Activated CD8-positive, alpha-beta memory T cell treated with anti-CD3 and anti-CD28 coated beads, Interleukin-2, amount 50 U/mL, for 1 hour (primary cell): ENCODE measurements around the gene GCSH.
"Not testable (repeated sequence)": the region's sequence is repeated elsewhere in the genome, so short reads cannot be mapped to it uniquely, and the experiment has no call there.

Experiments
- DNase-seq: peaks from one replicate; pipeline ENCODE4 v3.0.0-alpha.2; 2020; ENCODE audit errors: extremely low read depth

Gene GCSH

DNA sequence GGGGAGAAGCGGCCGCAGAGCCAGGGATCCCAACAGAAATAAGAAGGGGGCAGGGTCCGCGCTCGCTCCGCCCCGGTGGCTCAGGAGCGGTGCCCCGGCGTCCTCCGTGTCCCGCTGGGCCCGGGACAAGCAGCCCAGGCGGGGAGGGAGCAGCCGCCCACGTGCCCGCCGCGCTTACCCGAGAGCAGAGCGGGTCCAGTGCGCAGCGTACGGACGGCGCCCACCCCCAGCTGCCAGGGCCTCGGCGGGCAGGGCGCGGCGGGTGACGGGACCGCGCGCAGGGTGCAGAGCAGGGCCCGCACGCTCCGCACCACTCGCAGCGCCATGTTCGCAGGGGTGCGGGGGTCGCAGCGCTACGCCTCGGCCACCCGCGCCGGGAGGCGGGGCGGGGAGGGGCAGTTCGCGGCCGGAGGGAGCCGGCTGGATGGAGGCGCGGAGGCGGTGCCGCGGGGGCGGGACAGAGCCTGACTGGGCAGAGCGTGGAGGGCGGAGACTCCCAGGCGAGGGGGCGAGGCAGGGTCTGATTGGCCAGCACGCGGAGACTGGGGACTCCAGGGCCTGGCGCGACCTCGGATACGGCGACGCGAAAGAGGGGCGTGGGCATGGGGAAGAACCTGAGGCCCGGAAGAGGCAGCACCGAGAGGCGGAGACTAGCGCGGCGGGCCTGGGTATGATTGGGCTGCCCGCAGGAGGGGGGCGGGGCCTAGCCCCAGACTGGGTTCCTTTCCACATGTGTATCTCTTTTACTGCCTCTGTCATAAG is at the start of gene GCSH:
Gene GCSH, minus strand, starts transcription at position 443 of the 762 bp plus-strand sequence. Its CDS starts 117 bp downstream, at position 326.
- DNase-seq: peak; percentile 95

DNA sequence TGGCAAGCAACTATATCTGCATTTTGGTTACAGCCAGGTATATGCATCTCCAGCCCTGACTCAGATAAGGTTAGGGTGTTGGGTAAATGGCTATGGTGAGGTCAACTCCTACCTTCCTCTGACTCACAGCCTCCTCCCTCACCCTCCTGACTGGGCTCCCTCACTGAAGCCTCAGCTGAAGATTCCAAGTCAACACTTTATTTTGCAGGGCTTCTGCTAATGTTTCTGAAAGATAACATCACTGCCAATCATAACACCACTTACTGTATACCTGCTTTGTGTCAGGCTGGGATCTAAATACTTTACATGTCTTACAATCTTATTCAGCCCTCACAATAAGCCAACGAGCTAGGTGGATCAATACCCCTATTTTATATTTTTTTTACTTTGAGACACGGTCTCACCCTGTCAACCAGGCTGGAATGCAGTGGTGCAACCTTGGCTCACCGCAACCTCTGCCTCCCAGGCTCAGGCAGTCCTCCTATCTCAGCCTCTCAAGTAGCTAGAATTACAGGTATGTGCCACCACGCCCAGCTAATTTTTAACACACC is 47.8 kb upstream of the GCSH start:
- DNase-seq: no peak

DNA sequence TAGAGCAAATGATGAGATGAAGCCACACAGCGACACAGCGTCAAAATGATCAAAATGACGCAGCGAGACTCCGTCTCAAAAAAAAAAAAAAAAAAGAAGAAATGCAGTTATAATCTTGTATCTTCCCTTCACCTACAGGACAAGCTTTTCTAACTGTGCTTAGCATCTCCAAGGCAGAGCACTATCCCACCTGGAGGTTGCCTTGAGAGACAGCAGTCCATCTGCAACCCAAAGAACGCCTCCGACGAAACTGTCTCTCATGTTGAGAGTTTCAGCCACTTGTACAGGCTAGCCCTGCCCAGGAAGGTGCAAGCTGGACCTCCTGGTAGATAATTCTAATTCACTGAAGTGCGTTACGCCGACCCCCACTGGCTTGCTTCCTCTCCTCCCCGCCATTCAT is 46.7 kb upstream of the GCSH start:
- no peak for DNase-seq

DNA sequence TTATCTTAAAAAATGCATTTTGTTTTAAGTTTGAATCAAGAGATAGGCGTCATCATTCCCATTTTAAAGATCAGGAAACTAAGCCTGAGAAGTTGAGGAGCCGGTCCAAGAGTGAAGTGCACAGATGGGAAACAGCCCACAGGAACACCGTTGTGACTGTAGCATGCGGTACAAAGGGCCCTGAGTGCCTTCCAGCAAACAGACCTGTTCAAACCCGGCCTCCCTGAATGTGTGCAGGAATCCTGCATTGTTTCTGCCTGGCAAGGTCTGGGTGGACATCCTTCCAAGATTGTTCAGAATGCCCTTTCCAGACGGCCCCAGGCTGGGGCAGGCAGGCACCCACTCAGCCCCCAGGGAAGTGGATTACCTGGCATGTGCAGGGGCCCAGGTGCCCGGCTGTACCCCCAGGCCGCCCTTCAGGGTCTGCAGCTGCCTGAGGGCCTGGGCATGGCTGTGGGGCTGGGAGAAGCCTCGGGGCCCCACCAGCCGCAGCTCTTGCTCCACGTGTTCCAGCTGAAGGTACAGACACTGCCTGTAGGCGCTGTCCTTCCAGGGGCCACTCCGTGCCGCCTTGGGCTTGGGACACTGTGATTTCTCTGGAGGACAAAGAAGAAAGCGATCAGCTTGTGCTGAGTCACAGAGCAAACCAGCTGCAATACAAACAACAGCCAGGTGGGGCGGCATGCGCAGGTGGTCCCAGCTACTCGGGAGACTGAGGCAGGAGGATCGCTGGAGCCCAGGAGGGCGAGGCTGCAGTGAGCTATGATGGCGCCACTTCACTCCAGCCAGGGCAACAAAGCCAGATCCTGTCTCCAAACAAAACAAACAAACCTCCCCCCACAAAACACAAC is 45.0 kb upstream of the GCSH start:
- no peak for DNase-seq

DNA sequence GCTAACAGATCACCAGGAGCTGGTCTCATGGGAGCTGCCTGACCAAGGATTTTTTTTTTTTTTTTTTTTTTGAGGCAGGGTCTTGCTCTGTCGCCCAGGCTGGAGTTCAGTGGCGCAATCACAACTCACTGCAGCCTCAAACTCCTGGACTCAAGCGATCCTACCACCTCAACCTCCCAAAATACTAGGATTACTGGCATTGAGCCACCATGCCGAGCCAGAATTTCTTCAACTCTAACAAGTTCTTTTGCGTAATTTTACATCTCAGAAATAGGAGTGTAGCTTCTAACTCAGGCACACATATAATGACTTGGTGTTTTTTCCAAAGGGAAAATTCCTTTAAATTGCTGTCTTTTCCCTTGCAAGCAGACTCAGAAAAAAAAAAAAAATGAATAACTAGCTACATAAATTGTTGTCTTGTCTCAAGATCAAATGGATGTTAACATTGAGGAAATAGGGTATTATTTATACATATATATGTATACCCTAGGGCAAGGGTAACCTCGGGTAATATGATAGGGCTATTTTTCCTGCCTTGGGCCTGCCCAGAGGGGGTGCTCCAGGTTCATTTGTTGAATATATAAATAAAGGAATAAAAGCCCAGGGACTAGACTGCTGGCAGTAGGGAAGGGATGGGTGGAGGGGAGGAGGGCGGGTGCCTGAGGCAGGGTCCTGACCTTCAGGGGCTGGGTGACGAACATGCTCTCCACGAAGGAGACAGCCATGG is 42.8 kb upstream of the GCSH start:
- no peak for DNase-seq

DNA sequence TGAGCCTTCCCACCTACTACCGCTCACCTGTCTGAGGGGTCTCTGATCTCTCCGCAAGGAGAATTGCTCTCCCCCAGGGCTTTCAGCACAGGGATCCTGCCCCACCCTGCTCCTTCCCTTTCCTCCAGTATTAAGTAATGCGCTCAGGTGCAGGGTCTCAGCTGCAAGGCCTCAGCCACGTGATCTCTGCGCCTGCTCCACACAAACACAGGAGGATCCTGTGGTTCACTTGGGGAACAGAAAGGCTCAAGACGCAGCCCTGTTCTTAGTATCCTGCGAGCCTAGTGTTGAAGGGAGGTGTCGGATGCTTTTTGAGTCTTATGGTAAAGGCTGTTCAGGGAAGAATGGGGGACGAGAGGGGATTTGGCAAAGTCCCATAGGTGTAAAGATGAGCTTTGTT is 41.6 kb upstream of the GCSH start:
- DNase-seq: no peak

DNA sequence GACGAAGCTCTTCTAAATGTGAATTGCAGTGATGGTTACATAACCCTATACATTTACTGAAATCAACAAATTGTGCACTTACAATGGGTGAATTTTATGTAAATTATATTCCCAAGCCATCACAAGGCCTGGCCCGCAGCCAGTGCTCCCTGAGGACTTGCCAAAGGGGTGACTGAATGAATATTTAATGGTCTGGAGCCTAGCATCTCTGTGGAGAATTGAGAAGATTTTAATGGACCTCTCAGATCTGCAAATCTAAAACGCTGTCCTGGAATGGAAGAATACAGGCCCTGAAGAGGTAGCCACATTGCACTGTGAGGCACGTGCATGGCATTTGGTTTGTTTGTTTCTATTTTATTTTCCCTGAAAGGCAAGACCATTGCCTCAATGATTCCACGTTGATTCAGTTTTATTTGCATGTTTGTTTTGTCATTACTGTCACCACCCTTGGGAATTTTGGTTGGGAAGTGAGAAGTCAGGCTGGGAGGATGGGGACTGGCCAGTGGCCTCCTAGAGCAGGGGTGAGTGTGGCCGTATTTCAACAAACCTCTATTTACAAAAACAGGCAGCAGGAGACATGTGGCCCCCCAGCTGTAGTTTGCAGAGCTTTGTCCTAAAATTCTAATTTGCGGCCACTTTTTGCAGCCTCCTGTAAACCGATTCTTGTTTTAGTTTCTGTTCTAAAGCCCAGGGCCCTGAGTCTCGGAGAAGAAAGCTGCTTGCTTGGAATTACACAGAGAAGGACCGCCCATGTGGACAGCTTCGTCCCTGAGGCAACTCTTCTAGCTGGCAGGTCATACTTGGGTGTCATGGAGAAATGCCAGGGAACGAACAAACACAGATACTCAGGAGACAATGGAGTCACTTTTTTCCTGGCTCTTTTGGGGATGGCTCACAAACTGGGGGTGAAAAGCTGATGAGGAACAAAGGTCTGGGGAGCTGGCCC is 40.5 kb upstream of the GCSH start:
- no peak for DNase-seq

DNA sequence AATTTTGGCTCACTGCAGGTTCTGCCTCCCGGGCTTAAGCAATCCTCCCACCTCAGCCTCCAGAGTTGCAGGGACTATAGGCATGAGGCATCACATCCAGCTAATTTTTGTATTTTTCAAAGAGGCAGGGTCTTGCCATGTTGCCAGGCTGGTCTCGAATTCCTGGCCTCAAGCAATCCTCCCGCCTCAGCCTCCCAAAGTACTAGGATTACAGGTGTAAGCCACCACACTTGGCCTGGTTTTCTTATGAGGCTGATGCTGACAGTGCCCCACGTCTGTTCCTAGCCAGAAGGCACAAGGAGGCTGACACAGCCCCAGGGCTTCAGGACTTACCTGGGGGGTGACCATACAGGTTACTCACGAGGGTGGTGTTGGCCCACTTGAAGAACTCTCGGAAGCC is 33.9 kb upstream of the GCSH start:
- DNase-seq: no peak

DNA sequence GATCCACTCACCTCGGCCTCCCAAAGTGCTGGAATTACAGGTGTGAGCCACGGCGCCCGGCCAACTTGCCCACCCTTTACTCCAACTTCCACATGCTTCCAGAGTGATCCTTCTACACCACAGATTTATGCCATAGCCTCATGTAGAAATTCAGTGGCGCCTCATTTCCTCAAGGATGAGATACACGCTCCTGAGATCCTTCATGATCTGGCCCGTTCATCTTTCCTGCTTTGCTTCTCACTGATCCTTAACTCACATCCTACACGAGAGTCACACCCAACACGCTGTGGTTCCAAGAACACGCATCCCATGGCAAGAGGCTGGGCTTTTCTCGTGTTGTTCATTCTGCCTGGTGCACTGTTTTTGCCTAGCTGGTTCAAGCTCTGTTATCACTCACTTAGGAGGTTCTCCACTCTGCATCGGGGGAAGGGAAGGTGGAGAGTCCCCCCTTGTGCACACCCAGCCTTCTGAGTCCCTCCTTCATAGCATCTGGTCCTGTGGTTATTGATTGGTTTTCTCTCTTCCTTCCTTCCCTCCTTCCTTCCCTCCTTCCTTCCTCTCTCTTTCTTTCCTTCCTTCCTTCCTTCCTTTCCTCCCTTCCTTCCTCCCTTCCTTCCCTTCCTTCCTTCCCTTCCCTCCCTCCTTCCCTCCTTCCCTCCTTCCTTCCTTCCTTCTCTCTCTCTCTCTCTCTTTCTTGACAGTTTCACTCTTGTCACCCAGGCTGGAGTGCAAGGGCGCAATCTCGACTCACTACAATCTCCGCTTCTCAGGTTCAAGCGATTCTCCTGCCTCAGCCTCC is 32.7 kb upstream of the GCSH start:
- DNase-seq: no peak

DNA sequence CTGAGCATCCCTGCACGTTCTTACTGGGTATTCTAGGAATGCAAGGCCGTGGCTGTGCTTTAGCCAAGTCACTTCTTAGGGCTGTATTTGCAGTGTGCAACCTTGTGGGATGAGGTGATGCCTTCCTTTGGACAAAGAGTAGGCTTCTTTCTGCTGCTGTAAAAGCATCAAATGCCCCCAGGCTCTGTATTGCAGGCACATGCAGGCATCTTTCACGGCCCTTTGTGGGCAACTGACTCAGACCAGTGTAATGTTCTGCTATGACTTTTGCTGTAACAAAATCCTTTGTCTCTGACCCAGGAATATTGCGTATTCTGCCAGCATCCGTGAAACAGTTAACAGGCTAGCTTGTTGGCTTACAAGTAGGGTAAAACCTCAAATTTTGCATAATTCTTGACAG is 30.9 kb upstream of the GCSH start:
- DNase-seq: no peak

DNA sequence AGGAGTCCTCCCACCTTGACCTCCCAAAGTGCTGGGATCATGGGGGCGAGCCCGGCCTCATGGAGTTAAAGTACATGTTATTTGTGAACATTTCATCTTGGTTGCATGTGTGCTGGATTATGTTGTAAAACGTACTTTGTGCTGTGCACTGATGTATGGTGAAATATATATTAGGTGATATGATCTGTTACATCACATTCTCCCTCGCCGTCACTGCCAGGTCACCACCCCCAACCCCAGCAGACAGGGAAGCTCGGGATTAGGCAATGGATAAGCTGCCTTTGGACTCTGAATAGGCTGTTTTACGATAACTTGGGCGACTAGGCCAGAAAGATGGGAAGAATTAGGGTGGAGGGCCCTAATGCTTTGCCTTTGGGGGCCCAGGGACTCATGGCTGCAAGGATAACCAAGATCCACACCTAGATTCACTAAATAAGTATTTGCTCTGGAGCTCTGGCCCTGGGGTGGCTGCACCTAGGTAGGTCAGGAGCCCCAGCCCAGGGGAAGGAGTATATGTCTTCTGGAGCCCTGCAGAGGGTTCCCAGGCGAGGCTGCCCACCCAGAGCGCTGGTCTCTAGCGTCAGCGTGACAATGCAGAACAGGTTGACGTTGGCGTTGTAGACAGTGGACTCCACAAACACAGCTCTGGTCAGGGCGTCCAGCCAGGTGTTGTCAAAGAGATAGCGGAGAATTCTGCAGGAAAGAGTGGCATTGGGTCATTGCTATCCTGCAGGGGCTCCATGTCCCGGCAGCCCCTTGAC is 27.1 kb upstream of the GCSH start:
- no peak for DNase-seq

DNA sequence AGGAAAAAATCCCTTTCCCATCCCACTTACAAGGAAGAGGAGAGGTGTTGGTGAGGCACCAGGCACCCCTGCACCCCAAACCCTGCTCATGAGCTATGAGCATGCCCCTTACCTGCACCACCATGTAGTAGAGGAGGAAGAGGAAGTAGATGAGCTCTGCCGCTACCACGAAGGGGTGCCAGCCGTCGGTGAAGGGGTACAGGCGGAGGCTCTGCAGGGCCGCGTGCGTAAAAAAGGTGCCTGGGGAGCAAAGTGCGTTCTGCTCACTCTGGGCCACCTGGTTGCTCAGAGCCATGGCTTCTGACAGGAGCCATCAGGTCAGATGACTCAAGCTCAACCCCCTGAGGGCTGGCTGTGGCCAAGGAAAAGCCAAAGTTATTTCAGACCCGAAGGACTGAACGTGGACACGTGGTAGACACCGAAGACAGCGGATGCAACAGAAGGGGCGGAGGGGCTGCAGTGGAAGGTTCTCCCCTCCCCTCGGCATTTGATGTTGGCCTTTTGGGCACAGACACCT is 25.3 kb upstream of the GCSH start:
- DNase-seq: no peak

DNA sequence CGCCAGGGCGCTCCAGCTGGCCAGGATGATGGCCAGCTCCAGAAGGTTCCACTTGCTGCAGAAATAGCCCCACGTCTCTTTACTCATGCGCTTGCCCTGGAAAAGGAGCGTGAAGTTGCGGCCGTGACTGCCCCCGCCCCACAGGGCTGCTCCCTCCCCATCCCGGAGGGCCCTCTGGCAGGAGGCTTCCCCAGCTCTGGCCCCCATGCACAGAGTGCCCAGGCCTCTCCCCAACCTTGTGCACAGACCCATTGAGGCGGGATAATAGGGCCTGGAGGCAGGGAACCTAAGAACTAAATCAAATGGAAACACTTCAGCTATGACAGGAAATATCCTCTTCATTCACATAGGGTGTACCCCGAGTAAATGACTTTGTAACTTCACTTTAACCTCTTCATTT is 21.2 kb upstream of the GCSH start:
- DNase-seq: no peak

DNA sequence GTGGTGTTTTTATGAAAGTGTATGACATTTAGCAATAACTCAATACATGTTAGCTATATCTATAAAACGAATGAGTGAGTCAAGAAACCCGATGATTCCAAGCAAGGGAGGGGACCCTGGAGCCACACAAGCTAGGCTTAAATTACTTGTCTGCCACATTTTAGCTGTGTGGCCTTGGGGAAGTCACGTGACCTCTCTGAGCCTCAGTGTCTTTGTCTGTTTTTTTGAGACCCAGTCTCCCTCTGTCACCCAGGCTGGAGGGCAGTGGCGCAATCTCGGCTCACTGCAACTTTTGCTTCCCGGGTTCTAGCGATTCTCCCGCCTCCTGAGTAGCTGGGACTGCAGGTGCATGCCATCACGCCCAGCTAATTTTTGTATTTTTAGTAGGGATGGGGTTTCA is 20.1 kb upstream of the GCSH start:
- DNase-seq: no peak

DNA sequence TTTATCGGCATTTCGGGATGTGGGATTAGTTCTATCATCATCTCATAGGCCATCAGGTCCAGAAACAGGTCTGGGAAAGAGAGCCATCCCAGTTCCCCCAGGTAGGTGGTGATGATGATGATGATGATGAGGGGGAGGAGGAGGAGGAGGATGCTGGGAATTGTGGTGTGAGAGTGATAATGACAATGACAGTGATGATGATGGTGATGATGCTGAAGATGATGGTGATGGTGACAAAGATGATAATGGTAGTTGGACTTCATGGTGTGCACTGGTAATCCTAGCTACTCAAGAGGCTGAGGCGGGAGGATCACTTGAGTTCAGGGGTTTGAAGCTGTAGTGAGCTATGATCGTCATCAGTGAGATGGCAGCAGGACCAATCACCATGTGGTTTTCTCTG is 16.3 kb upstream of the GCSH start:
- no peak for DNase-seq

DNA sequence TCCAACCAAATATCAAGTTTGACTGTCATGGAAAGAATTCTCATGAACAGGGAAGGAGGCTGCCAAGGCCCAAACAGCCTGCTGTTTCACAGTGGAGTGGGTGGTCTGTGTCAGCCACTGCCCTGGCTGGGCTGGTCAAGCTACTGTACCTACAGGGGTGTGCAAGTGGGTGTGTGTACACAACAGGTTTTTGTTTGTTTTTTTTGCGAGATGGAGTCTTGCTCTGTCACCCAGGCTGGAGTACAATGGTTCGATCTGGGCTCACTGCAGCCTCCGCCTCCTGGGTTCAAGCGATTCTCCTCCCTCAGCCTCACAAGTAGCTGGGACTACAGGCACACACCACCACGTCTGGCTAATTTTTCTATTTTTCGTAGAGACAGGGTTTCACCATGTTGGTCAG is 13.1 kb upstream of the GCSH start:
- not testable (repeated sequence) for DNase-seq

DNA sequence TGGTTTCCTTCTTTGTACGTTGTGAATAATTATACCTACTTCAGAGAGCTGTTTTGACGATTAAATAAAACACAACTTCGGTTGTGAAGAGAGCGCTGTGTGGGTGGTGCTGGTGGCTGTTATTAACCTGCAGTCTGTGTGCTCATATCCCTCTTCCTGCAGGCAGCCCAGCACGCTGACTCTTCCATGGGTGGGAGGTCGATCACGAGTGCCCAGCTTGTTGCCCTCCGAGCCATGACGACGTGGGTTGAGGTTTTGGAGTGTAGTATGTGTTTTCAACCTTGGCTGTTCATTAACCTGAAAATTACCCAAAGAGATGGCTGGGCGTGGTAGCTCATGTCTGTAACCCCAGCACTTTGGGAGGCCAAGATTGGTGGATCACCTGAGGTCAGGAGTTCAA is 11.3 kb upstream of the GCSH start:
- DNase-seq: no peak

DNA sequence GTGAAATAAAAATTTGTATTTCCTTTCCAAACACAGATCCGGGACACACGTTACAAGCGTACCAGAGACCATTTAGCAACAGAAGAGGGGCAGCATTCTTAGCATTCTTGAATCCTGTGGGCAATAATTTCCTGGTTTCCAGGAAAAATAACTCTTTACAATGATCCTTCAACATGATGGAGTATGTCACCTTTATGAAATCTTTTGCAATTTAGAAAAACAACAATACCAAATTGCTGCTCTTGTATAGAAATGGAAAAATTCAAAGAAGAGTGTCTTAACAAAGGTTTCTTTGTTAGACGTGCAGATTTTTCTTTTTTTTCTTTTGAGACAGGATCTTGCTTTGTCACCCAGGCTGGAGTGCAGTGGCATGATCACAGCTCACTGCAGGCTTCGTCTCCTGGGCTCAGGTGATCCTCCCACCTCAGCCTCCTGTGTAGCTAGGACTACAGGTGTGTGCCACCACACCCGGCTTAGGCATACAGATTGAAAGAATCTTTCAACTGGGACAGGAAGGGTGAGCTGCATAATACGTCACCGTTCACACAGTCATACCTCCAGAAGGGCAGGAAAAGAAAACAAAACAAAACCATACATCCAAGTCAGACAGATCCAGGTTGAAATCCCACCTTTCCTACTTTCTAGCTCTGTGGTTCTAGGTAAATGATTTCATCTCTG is 10.8 kb upstream of the GCSH start:
- no peak for DNase-seq

DNA sequence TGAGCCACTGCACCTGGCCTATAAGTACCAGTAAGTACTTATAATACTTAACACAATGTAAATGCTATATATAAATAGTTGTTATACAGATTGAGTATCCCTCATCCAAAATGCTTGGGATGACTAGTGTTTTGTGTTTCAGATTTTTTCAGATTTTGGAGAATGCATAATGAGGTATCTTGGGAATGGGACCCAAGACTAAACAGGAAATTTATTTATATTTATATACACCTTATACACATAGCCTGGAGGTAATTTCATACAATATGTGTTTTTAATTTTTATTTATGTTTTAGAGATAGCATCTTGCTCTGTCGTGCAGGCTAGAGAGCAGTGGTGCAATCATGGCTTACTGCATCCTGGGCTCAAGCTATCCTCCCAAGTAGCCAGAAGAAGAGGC is 9.8 kb upstream of the GCSH start:
- no peak for DNase-seq
